Hepatic stellate cell (primary cell): ENCODE results near the gene TEX264.
"Not testable (repeated sequence)": the region's sequence is repeated elsewhere in the genome, so short reads cannot be mapped to it uniquely, and the experiment has no call there.

Experiments used
- DNase-seq: peaks from one replicate; pipeline ENCODE4 v3.0.0; 2011; ENCODE audit warnings: low spot score

Gene TEX264, protein sequence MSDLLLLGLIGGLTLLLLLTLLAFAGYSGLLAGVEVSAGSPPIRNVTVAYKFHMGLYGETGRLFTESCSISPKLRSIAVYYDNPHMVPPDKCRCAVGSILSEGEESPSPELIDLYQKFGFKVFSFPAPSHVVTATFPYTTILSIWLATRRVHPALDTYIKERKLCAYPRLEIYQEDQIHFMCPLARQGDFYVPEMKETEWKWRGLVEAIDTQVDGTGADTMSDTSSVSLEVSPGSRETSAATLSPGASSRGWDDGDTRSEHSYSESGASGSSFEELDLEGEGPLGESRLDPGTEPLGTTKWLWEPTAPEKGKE

DNA sequence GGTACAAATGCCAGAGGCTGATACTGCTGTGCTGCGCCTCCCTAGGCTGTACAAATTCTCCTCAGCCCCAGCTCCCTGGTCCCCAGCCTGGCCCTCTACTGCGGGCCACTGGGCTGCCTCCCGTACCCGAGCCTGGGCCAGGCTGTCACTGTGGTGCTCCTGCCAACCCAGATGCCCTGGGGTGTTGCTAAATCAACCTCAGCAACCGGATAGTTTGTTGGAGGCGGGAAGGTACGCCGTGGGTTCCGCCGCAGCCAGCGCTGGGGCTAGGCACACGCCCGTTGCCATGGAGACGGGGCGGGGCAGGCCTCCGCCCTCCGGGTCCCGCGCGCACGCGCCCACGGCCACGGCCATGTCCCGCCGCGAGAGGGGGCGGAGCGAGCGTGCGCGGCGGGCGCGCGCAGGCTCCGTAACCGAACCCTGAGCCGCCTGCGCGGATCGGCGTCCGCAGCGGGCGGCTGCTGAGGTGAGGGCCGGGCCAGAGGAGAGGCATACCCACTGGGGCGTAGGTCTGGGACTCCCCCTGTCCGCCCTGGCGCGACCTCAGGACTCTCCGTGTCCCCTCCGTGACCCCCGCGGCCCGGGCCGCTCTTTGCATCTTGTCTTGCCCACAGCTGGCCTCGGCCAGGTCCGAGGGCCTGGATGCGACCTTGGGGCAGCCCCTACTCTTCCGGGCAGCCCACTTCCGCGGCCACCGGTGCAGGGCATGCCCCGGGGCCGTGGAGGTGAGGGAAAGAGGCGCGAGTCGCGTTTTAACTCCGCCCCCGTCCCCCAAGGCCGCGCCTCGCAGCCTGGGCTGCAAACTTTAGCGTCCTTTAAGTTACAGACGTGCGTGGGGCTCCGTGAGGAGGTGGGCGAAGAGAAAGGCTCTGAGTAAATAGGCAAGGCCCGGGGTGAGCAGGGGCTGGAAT, at the start of gene TEX264:
Gene TEX264 (plus strand): TSS at position 430 of the 911 bp plus-strand sequence. CDS start 3,053 bp downstream, outside the sequence.
- DNase-seq = peak; percentile 98

DNA sequence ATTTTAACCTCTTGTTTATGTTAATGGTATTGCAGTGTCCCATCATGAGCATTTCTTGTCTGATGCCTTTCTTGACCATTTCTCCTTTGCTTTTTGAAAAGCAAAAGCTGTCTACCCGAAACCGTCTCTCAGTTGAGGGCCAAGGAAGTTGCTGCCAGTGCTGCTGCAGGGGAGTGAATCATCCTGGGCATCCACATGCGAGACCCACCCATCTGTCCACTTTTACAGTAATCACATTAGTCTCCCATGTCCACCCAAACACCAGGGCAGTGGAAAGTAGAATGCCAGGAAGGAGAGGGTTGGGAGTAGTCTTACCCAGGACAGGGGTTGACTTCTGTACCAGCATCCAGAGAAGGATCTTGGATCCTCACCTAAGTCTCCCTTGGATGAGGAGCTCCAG, 48.6 kb upstream of the TEX264 start:
- DNase-seq = no peak

DNA sequence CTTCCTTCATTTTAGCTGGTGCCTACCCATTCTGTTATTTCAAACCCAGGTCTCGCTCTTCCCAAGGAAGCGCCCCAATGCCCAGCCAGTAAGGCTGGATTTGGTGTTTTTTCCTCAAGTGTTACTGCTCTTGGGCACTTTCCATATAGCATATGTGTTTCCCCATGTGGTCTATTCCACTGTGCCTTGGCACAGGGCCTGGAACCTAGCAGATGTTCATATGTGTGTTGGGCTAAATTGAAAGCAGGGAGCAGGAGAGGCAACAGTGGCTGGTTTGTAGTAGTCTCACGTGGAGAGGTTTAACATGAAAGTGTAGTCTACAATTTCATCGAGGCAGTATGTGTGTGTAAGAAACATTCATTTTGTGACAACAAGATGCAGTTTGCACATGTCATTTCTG, 48.2 kb upstream of the TEX264 start:
- DNase-seq = no peak

DNA sequence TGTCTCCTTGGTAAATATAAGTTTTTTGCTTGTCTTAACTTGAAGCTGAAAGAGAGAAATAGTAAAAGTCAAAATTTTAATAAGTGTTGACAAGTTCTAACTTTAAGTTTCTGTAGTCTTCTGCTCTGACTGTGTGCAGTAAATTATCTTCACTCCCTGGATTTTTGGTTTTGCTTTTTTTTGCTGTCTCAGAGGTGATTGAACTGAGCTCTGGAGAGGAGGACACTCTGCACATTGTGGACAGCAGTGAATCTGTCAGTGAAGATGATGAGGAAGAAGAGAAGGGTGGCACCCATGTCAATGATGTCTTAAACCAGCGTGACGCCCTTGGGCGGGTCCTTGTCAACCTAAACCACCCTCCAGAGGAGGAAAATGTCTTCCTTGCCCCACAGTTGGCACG, 40.5 kb upstream of the TEX264 start:
- no peak for DNase-seq

DNA sequence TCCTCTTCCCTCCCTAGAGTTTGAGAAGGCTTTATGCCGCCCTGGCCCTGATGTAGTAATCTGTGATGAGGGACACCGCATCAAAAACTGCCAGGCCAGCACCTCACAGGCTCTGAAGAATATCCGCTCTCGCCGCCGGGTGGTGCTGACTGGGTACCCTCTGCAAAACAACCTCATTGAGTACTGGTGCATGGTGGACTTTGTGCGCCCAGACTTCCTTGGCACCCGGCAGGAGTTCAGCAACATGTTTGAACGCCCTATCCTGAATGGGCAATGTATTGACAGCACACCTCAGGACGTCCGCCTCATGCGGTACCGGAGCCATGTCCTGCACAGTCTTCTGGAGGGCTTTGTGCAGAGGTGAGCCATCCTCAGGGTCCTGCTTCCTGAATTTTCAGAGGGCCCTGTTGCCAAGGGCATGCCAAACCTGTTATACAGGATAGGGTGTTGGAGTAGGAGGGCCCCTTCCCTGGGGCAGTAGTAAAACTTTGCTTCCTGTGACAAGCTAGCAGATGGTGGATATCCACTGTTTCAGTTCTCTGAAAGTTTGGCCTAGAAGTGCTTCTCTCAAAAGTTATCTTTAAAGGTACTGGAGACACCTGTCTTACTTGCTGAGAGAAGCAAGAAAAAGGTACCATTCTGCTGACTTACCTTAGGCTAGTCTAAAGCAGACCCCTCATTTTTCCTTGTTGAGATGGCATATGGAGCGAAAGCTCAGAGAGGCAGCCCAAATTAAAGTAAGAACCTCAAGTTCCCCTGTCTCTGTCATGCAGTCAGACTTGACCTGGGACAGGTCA, 33.7 kb upstream of the TEX264 start:
- DNase-seq = no peak

DNA sequence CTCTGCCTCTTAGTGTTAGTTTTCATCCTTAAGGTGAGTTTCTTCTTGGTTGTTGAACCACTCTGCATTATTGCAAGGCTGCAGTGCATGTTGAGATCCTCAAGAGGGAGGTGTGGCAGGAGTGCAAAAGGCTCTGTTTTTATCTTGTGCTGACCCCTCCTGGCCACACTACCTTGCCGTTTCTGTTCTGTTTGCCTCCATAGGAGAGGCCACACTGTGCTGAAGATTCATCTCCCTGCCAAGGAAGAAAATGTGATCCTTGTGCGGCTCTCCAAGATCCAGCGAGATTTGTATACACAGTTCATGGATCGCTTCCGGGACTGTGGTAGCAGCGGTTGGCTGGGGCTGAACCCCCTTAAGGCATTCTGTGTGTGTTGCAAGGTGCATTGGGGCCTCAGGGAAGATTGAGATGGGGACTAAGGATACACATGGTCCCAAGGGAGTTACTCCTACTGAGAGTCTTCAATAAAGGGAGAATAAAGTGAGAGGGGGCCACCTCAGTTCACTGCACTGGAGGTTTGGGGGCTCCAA, 33.0 kb upstream of the TEX264 start:
- DNase-seq = peak; percentile 57

DNA sequence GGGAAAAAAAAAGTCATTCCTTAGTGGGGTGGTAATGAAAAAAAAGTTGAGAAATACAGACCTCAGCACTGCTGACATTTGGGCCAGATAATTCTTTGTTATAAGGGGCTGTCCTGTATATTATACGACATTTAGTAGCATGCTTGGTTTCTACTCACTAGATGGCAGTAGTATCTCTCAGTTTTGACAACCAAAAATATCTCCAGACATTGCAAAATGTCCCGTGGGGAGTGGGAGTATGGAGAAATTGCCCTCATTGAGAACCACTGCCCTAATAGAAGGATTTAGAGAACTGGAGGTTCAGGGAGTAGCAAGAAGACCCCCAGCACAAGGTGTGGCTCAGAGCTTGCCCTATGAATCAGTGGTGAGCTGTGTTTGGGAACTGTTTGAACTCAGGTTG, 28.6 kb upstream of the TEX264 start:
- no peak for DNase-seq

DNA sequence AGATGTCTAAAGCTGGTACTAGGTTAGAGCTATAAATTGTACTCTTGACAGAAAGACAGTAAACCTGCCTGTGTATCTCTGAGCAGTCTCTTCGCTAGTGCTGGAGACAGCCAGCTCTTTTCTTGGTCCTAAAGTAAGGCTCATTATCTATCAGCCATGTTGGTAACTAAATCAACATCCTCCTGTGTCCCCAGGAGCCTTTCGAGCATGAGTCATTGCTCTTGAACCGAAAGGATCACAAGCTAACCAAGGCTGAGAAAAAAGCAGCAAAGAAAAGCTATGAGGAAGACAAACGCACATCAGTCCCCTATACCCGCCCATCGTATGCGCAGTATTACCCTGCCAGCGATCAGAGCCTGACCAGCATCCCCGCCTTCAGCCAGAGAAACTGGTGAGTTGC, 25.0 kb upstream of the TEX264 start:
- peak; percentile 27 for DNase-seq

DNA sequence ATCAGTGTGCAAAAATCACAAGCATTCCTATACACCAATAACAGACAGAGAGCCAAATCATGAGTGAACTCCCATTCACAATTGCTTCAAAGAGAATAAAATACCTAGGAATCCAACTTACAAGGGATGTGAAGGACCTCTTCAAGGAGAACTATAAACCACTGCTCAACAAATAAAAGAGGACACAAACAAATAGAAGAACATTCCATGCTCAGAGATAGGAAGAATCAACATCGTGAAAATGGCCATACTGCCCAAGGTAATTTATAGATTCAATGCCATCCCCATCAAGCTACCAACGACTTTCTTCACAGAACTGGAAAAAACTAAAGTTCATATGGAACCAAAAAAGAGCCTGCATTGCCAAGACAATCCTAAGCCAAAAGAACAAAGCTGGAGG, 18.9 kb upstream of the TEX264 start:
- not testable (repeated sequence) for DNase-seq

DNA sequence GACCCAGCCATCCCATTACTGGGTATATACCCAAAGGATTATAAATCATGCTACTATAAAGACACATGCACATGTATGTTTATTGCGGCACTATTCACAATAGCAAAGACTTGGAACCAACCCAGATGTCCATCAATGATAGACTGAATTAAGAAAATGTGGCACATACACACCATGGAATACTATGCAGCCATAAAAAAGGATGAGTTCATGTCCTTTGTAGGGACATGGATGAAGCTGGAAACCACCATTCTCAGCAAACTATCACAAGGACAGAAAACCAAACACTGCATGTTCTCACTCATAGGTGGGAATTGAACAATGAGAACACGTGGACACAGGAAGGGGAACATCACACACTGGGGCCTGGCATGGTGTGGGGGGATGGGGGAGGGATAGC, 17.6 kb upstream of the TEX264 start:
- DNase-seq = not testable (repeated sequence)

DNA sequence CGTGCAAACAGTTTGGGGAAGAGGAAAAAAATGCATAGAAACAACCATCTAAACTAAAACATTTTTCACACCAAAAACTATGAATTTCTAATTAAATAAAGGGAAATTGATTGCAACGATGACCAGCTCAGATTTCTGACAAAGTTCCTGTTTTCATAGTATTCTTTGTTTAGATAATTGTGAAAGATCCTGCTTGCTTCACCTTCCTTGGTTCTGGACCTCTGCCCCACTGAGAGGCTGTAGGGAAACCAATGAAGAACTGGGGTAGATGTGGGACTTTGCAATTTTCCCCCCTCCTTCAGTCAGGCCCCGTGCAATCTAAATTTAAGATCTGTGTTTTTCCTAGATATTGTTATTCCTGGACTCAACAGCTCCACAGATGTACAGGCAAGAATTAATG, 13.8 kb upstream of the TEX264 start:
- DNase-seq = no peak

DNA sequence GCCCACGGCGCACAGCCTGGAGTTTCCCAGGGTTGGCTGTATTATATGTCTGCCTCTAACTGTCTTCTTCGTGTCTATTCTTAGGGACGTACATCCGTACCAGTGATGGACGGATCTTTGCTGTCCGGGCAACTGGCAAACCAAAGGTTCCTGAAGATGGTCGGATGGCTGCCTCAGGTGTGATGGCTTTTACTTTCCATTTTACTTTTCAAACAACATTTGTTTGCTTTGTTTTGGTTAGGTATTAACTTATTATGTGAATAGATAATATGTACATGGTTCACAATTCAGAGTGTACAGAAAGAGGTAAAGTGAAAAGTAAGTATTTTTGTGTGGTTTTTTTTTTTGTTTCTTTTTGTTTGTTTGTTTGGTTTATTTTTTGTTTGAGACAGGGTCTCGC, 11.1 kb upstream of the TEX264 start:
- DNase-seq = no peak

DNA sequence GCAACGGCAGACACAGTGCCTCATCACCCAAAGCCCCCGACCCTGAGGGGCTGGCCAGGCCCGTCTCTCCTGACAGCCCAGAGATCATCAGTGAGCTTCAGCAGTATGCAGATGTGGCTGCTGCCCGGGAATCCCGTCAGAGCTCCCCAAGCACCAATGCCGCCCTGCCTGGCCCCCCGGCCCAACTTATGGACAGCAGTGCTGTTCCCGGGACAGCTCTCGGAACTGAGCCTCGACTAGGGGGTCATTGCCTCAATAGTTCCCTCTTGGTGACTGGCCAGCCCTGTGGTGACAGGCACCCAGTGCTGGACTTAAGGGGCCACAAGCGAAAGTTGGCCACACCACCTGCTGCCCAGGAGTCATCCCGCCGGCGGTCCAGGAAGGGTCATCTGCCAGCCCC, 8.6 kb upstream of the TEX264 start:
- DNase-seq = no peak

DNA sequence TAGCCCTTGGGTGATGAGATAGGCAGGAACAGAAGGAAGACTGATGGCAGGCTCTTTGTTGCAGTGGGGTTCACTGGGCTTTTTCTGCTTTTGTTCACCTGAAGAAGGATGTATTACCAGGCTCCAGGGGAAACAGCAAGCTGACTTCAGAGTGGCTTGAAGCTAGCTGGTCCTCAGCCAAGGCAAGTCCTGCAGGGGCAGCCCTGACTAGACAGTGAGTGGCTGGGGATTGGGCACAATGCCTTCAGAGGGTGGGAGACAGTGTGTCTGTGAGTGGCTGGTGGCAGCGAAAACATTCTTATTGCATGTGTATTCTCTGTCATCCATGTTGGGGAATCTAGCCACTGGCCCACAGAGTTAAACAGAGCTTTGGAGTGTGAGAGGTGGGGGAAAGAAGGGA, 2.3 kb upstream of the TEX264 start:
- DNase-seq = no peak

DNA sequence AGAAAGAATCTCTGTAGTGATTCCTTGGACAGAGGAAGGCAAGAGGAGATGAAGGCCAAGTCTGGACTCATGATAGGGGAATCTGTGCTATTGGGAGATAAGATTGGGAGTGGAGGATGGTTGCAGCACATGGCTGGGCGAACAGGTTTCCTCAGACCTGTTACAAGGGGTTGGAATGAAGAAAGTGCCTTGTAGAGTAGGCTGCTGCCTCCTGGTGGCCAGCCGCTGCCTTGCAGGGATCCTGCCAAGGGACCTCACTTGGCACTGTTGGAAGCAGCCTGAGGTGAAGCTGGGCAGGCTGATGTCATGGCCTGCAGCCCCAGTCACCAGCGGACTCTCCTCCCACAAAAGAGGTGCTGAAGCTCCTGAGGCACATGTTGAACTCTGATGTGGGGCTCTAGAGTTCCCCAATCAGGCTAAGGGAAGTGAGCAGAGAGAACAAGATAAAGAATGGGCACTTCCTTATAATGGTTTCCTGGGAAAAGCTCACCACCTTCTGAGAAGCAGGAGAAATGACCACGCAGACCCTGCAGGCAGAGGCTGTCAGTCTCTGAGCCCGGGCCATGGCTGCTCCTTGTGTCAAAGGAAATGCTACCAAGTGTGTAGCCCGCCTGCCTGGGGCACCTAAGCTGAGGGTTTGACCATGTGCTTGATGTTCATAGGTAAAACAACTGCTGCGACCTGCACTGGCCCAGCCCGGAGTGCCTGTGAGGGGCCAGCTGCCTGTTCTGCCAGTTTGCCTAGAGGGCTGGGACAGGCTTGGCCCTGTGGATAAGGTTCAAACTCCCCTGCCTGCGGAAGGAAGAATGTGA, 1.6 kb upstream of the TEX264 start:
- DNase-seq = peak; percentile 73

DNA sequence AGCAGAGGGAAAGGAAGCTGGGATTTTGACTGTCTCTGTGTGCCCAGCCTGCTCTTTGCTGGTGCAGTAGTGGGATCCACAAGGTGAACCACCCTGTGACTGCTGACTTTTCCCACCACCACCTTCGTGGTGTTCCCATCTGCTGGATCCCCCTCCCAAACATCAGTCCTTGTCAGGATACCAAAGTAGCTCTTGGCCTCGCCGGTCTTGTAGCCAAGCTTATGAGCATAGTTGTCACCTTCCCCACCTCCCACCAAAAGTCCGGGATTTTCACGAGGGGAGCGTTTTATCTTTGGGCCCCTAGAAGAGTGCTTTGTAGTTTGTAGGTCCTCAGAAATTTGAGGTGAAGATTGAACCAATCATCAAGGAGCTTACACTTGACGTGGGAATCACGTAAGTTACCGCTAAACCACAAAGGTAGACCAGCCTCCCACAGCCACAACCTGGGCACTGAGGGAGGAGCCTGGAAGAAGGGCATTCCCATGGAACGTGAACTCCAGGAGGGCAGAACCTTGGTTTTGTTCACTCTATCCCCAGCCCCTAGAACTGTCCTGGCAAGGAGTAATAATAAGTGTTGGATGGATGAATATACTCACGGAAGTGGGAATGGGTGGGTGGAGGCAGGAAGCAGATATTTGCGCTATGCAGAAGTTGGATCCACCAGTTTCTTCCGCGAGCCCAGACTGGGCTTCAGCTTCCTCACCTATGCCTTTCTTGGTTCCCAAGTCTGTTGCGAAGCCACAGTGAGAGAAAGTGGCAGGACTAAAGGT, 814 bp upstream of the TEX264 start:
- DNase-seq = no peak

DNA sequence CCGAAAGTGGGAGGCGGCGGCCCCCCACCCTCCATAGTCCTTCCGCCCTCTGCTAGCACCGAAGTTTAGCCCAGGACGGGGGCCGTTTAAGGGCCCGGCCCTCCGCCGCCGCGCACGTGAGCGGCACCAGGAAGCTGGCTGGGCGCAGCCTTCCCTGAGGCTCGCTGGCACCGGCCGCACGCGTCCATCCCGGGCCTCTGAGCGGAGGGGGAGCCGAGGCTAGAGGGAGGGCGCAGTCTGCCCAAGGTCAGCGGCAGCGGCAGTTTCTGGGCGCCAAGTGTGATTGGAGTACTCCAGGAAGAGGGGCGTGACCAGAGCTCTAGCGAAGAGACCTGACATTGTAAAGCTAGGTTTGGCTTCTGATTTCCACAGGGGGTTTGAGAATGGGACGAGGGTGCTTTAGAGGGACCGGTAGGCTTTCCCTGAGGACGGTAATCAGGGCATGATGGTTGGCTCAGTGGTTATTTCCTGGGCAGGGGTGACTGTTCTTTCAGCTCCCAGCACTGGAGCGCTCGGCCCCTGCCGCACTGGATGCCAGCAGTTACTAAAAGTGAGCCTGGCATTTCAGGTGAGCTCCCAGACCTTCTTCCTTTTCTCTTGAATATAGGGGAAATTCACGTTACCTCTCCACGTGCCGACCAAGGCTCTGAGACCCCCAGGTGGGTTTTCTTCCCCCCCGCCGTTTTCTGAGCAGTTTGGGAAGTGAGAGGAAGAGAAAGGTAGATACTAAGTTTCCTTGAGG, 853 bp downstream of the TEX264 start:
- peak; percentile 85 for DNase-seq

DNA sequence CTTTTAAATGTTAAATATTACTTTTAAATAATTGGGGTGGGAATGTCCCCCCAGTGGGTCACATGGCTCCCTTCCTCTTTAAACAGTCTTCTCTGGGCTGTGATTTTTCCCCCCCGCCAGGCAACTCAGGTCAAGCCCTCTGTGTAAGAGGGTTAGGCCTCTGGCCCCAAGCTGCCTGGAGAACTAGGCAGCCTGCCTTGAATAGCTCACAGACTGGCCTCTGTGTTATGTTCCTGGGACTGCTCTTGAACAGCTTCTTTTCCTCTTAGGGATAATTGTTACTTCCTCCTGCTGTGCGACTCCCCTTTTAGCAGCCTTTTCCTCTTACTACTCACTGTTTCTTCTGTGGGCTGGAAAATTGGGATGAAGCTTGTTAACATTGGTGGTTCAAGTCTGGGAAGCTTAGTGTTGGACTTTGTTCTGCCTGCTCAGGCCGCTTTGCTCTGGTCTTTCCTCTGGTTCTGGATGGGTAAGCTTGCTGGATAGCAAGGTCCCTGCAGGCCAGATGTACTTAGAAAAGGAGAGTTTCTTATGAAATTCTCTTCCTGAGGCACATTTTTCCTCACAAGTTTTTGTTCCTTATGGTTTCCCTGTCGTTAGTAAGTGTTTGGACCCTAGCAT, 2.2 kb downstream of the TEX264 start:
- no peak for DNase-seq
